GM10248 (cell line): Measurements from ENCODE around the gene B9D2.
"Not testable (repeated sequence)": the region's sequence is repeated elsewhere in the genome, so short reads cannot be mapped to it uniquely, and the experiment has no call there.

Source experiments
- CTCF ChIA-PET: fragments of 300-600 bp; sonication (Branson Sonifier 250); formaldehyde crosslinking; extraction: SDS; loops from one replicate; lab custom pipeline; 2021; ENCODE audit warnings: antibody characterized with exemption; lab: Yijun Ruan, JAX
- POLR2A ChIA-PET: fragments of 350-650 bp; sonication (Branson Sonifier 250); formaldehyde crosslinking; extraction: SDS; loops from one replicate; lab custom pipeline; 2020; ENCODE audit warnings: antibody characterized with exemption; lab: Yijun Ruan, JAX
- DNase-seq: peaks from one replicate; pipeline ENCODE4 v3.0.0; 2012; ENCODE audit errors: extremely low spot score
- CTCF ChIP-seq: IDR thresholded peaks from 2 replicates; pipeline ENCODE4 v1.5.1; 2012; ENCODE audit warnings: mild to moderate bottlenecking, low read depth; ENCODE audit errors: extremely low read depth, missing control alignments, control extremely low read depth

Gene B9D2

GRCh38 chr19:41376998-41377365 lies 13.0 kb upstream of the B9D2 start:
- CTCF ChIA-PET: interaction anchor here (1.4 to 3.3 kb wide), 2 partner anchors 12 to 187 kb away, joined by 3 to 18 read pairs; partner anchors contain the start of gene B9D2
- POLR2A ChIA-PET: no interaction called here
- no peak for DNase-seq
- TF ChIP-seq CTCF: no peak

- no peak for DNase-seq
- TF ChIP-seq CTCF: no peak
- CTCF ChIA-PET: interaction anchor here (1.4 kb wide), 1 partner anchor 187 kb away, joined by 3 read pairs; no protein-coding TSS in a partner anchor
- POLR2A ChIA-PET: no interaction called here
Measured at GRCh38 chr19:41376241-41376997, 12.5 kb upstream of the B9D2 start, which contains the start of gene TMEM91. Gene TMEM91, plus strand, starts transcription at chr19:41376533. Its CDS starts 1,777 bp downstream, at chr19:41378310.

GRCh38 chr19:41373993-41374392 lies 10.0 kb upstream of the B9D2 start:
- CTCF ChIA-PET: interaction anchor here (1.6 kb wide), 1 partner anchor 9 kb away, joined by 4 read pairs; no protein-coding TSS in a partner anchor
- no peak for TF ChIP-seq CTCF
- POLR2A ChIA-PET: no interaction called here
- no peak for DNase-seq

GRCh38 chr19:41372501-41372900 lies 8.6 kb upstream of the B9D2 start:
- DNase-seq: no peak
- no peak for TF ChIP-seq CTCF
- ChIA-PET POLR2A (interaction anchor here (0.9 kb wide), 1 partner anchor 58 kb away, joined by 4 read pairs; no protein-coding TSS in a partner anchor), CTCF (interaction anchor here (1.2 kb wide), 1 partner anchor 9 kb away, joined by 4 read pairs; the partner anchor contains the start of gene B9D2)

GRCh38 chr19:41371541-41371940 lies 7.6 kb upstream of the B9D2 start:
- TF ChIP-seq CTCF: no peak
- ChIA-PET CTCF (no interaction called here), POLR2A (no interaction called here)
- no peak for DNase-seq

- DNase-seq, POLR2A ChIA-PET: not testable (repeated sequence)
- CTCF ChIA-PET: interaction anchor here (1.4 kb wide), 1 partner anchor 23 kb away, joined by 3 read pairs; no protein-coding TSS in a partner anchor
Measured at GRCh38 chr19:41371119-41371518, 7.2 kb upstream of the B9D2 start.

- TF ChIP-seq CTCF: no peak
- no peak for DNase-seq
- CTCF ChIA-PET: interaction anchor here (1.4 to 3.5 kb wide), 3 partner anchors 9 to 24 kb away, joined by 3 to 18 read pairs (median 7); partner anchors contain the start of gene TGFB1
- POLR2A ChIA-PET: interaction anchor here (0.6 kb wide), 1 partner anchor 122 kb away, joined by 3 read pairs; no protein-coding TSS in a partner anchor
Measured at GRCh38 chr19:41369769-41370168, 5.8 kb upstream of the B9D2 start.
